Germinal center (tissue), 1 donor: ENCODE measurements around the gene PPIL6.

ENCODE experiments used
- DNase-seq: peaks from one replicate; pipeline ENCODE4 v3.0.0; 2012; ENCODE audit warnings: mixed read lengths, low spot score

Gene PPIL6

GRCh38 chr6:109362102-109362884 lies 78.1 kb downstream of the PPIL6 start:
- DNase-seq, result no peak

GRCh38 chr6:109360791-109361190 lies 79.6 kb downstream of the PPIL6 start:
- no peak for DNase-seq

GRCh38 chr6:109360281-109360680 lies 80.1 kb downstream of the PPIL6 start:
- DNase-seq, result no peak

GRCh38 chr6:109359248-109359647 lies 81.2 kb downstream of the PPIL6 start:
- DNase-seq, result no peak

GRCh38 chr6:109358204-109358603 lies 82.2 kb downstream of the PPIL6 start:
- DNase-seq, result no peak

GRCh38 chr6:109356237-109356636 lies 84.2 kb downstream of the PPIL6 start:
- no peak for DNase-seq

GRCh38 chr6:109351231-109352130 lies 88.9 kb downstream of the PPIL6 start:
- no peak for DNase-seq

GRCh38 chr6:109349419-109349987 lies 90.9 kb downstream of the PPIL6 start:
- DNase-seq, result no peak

GRCh38 chr6:109348226-109348625 lies 92.2 kb downstream of the PPIL6 start:
- no peak for DNase-seq

- DNase-seq, result no peak
These were observed 92.6 kb downstream of the PPIL6 start for GRCh38 chr6:109347779-109348178.

GRCh38 chr6:109345986-109346385 lies 94.4 kb downstream of the PPIL6 start:
- DNase-seq, result no peak

GRCh38 chr6:109344226-109344625 lies 96.2 kb downstream of the PPIL6 start:
- DNase-seq, result no peak

- no peak for DNase-seq
These were observed 96.9 kb downstream of the PPIL6 start for GRCh38 chr6:109343518-109343917.

GRCh38 chr6:109342911-109343310 lies 97.5 kb downstream of the PPIL6 start:
- no peak for DNase-seq

GRCh38 chr6:109342506-109342905 lies 97.9 kb downstream of the PPIL6 start:
- no peak for DNase-seq

GRCh38 chr6:109340811-109341210 lies 99.6 kb downstream of the PPIL6 start:
- no peak for DNase-seq
